ENCODE measurements around the gene FXYD6. TPM values are rescaled to one million over a fixed set of nuclear protein-coding genes. Genes with fewer than 3 reads are reported as not detected.

Gene FXYD6
- total RNA-seq, 1 experiment from 2014 or later, result 32.8 TPM

GRCh38 chr11:117861151-117862018 lies 15.1 kb downstream of the FXYD6 start:
- Histone ChIP-seq H3K4me3 (ENCODE audit: insufficient read depth, low read depth, low read length) (no peak overlapping the region), H3K36me3 (replicated peaks; ENCODE audit: control insufficient read depth, insufficient read depth, low read length) (no peaks in the 10 kb centered on the region), H3K27me3 (ENCODE audit: control insufficient read depth, insufficient read depth, low read length) (no peaks in the 10 kb centered on the region)
- DNase-seq, result peak; percentile 95

GRCh38 chr11:117860139-117860538 lies 16.3 kb downstream of the FXYD6 start:
- H3K36me3 ChIP-seq (replicated peaks; ENCODE audit: control insufficient read depth, insufficient read depth, low read length), result no peaks in the 10 kb centered on the region
- DNase-seq, result no peak
- H3K27me3 ChIP-seq (ENCODE audit: control insufficient read depth, insufficient read depth, low read length), result no peaks in the 10 kb centered on the region
- H3K4me3 ChIP-seq (ENCODE audit: insufficient read depth, low read depth, low read length), result no peak overlapping the region

- no peaks in the 10 kb centered on the region for H3K36me3 ChIP-seq (replicated peaks; ENCODE audit: control insufficient read depth, insufficient read depth, low read length)
- no peaks in the 10 kb centered on the region for H3K27me3 ChIP-seq (ENCODE audit: control insufficient read depth, insufficient read depth, low read length)
- no peak overlapping the region for H3K4me3 ChIP-seq (ENCODE audit: insufficient read depth, low read depth, low read length)
- peak; percentile 13 for DNase-seq
Observed at GRCh38 chr11:117859488-117860112, 16.9 kb downstream of the FXYD6 start.

- Histone ChIP-seq H3K4me3 (ENCODE audit: insufficient read depth, low read depth, low read length) (no peak overlapping the region), H3K36me3 (replicated peaks; ENCODE audit: control insufficient read depth, insufficient read depth, low read length) (no peaks in the 10 kb centered on the region), H3K27me3 (ENCODE audit: control insufficient read depth, insufficient read depth, low read length) (no peaks in the 10 kb centered on the region)
- DNase-seq, result peak; percentile 2
Observed at GRCh38 chr11:117859061-117859460, 17.4 kb downstream of the FXYD6 start.

- no peak for DNase-seq
- Histone ChIP-seq H3K36me3 (replicated peaks; ENCODE audit: control insufficient read depth, insufficient read depth, low read length) (no peaks in the 10 kb centered on the region), H3K27me3 (ENCODE audit: control insufficient read depth, insufficient read depth, low read length) (no peaks in the 10 kb centered on the region), H3K4me3 (ENCODE audit: insufficient read depth, low read depth, low read length) (no peak overlapping the region)
Observed at GRCh38 chr11:117857734-117858414, 18.6 kb downstream of the FXYD6 start.

- Histone ChIP-seq H3K4me3 (ENCODE audit: insufficient read depth, low read depth, low read length) (no peak overlapping the region), H3K36me3 (replicated peaks; ENCODE audit: control insufficient read depth, insufficient read depth, low read length) (no peaks in the 10 kb centered on the region), H3K27me3 (ENCODE audit: control insufficient read depth, insufficient read depth, low read length) (no peaks in the 10 kb centered on the region)
- no peak for DNase-seq
Observed at GRCh38 chr11:117855912-117856651, 20.4 kb downstream of the FXYD6 start.

GRCh38 chr11:117855186-117855845 lies 21.1 kb downstream of the FXYD6 start:
- DNase-seq, result peak; percentile 64
- Histone ChIP-seq H3K4me3 (ENCODE audit: insufficient read depth, low read depth, low read length) (no peak overlapping the region), H3K27me3 (ENCODE audit: control insufficient read depth, insufficient read depth, low read length) (no peaks in the 10 kb centered on the region), H3K36me3 (replicated peaks; ENCODE audit: control insufficient read depth, insufficient read depth, low read length) (no peaks in the 10 kb centered on the region)

GRCh38 chr11:117852309-117852708 lies 24.1 kb downstream of the FXYD6 start:
- Histone ChIP-seq H3K36me3 (replicated peaks; ENCODE audit: control insufficient read depth, insufficient read depth, low read length) (no peaks in the 10 kb centered on the region), H3K27me3 (ENCODE audit: control insufficient read depth, insufficient read depth, low read length) (no peaks in the 10 kb centered on the region), H3K4me3 (ENCODE audit: insufficient read depth, low read depth, low read length) (no peak overlapping the region)
- DNase-seq, result no peak

- H3K27me3 ChIP-seq (ENCODE audit: control insufficient read depth, insufficient read depth, low read length), result no peaks in the 10 kb centered on the region
- DNase-seq, result no peak
- no peaks in the 10 kb centered on the region for H3K36me3 ChIP-seq (replicated peaks; ENCODE audit: control insufficient read depth, insufficient read depth, low read length)
- no peak overlapping the region for H3K4me3 ChIP-seq (ENCODE audit: insufficient read depth, low read depth, low read length)
Observed at GRCh38 chr11:117851852-117852251, 24.6 kb downstream of the FXYD6 start.

GRCh38 chr11:117851106-117851505 lies 25.4 kb downstream of the FXYD6 start:
- Histone ChIP-seq H3K27me3 (ENCODE audit: control insufficient read depth, insufficient read depth, low read length) (no peaks in the 10 kb centered on the region), H3K4me3 (ENCODE audit: insufficient read depth, low read depth, low read length) (no peak overlapping the region), H3K36me3 (replicated peaks; ENCODE audit: control insufficient read depth, insufficient read depth, low read length) (no peaks in the 10 kb centered on the region)
- DNase-seq, result no peak

GRCh38 chr11:117849781-117850414 lies 26.6 kb downstream of the FXYD6 start:
- H3K4me3 ChIP-seq (ENCODE audit: insufficient read depth, low read depth, low read length), result no peak overlapping the region
- H3K27me3 ChIP-seq (ENCODE audit: control insufficient read depth, insufficient read depth, low read length), result no peaks in the 10 kb centered on the region
- no peak for DNase-seq
- H3K36me3 ChIP-seq (replicated peaks; ENCODE audit: control insufficient read depth, insufficient read depth, low read length), result no peaks in the 10 kb centered on the region

GRCh38 chr11:117843666-117844484 lies 32.6 kb downstream of the FXYD6 start:
- Histone ChIP-seq H3K27me3 (ENCODE audit: control insufficient read depth, insufficient read depth, low read length) (no peaks in the 10 kb centered on the region), H3K4me3 (ENCODE audit: insufficient read depth, low read depth, low read length) (no peak overlapping the region), H3K36me3 (replicated peaks; ENCODE audit: control insufficient read depth, insufficient read depth, low read length) (no peaks in the 10 kb centered on the region; the same call in none of the 2 replicates)
- DNase-seq, result peak; percentile 75

Measured in H7 (cell line).